T-helper 2 cell treated with Interferon-gamma antibody and Interleukin-4, amounts not matched to agents 100 ng/mL and 5 ng/mL, for 36 hours (primary cell): Measurements from ENCODE around the gene MATK. TPM values are rescaled to one million over a fixed set of nuclear protein-coding genes. Genes with fewer than 3 reads are reported as not detected.

Source experiments
- intact Hi-C: fragments of 100-400 bp; cut with micrococcal nuclease; formaldehyde crosslinking; loops from one replicate; pipeline ENCODE4 v1.15.1; 2023
- total RNA-seq: library from RNA; stranded (reverse); gene quantifications from 2 replicates; pipeline ENCODE4 v1.2.3, GENCODE V29; 2022

The MATK gene
- total RNA-seq, 1 donor from 2014 or later: 16.4 TPM

DNA sequence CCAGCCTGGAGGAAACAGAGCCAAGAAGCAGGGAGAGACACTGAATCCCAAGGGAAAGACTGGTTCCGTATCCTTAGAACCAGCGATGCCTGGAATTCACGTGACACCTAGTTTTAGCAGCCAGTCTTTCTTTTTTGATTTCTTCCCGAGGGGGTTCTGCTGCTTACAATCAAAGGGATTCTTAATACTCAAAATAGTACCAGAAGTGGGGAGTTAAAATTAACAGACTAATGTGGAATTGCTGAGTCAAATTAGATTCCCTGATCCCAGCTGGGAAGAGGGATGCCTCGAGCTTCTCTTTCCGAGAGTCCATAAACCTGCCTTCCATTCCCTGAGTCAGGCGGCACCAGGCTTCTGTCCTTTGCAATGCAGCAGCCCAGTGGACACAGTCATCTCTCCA lies 4.8 kb upstream of the MATK start:
- intact Hi-C loops: no loop called here

DNA sequence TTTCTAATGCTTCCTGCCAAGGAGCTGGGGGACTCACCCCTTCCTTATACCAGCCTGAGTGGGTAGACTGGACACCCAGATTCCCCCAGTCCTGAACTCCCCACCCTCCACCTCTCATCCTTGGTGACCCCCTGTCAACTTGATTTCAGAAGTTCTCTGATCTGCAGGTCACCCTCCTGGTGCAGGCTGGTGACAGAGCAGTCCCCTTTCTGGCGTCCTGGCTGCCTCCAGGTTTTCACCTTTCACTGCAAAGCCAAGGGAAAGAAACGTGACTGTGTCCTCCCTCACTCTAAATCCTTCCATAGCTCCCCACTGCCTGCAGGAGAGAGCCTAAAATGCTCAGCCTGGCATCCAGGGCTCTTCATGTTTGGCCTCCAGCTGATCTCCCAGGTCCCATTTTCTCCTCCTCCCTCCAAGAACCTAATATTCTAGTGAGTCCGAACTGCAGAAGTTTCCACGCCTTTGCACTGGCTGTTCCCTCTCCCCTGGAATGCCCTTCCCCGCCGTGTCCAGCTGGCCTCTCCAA lies 4.1 kb upstream of the MATK start:
- intact Hi-C loops: no loop called here

DNA sequence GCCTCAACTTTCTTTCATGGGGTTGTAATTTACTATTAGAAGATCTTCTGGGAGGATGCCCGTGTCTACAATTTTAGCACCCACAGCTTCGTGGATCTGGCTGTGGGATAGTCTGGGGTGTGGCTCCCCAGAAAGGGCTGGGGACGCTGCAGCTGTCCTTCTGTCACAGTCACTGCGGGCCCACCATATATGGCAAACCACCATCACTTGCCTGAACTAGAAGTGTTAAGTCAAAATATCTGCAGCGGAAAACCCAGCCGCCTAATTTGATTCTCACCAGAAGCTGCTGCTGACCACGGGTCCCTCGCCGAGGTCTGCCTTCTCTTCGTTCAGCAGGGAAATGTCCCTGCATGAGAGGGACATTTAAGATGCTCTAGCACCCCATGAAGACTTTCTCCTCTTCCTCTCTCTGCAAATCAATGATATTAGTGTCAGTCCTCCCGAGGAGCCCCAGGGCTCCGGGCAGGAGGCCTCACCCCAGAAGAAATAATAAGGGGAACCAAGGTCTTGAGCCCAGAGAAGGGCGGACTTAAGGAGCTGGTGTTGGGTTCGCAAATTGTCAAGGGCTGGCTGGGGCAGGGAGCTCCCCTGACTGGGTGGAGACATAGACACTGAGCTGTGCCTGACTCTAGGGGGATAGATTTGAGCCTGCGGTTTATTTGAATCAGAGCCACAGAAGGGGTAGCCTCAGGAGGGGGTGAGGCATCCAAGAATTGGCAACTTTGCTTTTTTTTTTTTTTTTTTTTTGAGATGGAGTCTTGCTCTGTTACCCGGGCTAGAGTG lies 3.0 kb upstream of the MATK start:
- intact Hi-C loops: no loop called here

DNA sequence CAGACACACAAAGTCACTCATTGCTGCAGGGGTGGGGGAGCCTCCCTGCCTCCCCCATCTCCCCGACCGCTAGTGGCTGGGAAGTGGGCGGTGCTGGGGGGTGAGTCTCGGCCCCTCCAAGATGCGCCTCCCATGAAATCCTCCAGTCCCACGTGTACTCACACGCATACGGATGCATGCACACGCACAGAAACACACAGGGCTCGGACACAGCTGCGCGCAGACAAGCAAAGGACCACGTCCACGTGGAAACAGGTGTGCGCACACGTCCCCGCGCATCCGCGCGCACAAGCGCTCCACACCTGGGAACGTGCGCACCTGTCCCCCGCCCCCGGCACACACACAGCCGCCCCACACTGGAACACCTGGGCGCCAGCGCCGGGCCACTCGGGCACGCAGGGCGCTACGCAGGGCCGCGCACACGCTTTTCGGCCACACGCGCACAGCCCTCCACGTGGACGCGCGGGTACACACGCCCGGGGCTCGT lies 687 bp downstream of the MATK start:
- intact Hi-C loops: no loop called here

DNA sequence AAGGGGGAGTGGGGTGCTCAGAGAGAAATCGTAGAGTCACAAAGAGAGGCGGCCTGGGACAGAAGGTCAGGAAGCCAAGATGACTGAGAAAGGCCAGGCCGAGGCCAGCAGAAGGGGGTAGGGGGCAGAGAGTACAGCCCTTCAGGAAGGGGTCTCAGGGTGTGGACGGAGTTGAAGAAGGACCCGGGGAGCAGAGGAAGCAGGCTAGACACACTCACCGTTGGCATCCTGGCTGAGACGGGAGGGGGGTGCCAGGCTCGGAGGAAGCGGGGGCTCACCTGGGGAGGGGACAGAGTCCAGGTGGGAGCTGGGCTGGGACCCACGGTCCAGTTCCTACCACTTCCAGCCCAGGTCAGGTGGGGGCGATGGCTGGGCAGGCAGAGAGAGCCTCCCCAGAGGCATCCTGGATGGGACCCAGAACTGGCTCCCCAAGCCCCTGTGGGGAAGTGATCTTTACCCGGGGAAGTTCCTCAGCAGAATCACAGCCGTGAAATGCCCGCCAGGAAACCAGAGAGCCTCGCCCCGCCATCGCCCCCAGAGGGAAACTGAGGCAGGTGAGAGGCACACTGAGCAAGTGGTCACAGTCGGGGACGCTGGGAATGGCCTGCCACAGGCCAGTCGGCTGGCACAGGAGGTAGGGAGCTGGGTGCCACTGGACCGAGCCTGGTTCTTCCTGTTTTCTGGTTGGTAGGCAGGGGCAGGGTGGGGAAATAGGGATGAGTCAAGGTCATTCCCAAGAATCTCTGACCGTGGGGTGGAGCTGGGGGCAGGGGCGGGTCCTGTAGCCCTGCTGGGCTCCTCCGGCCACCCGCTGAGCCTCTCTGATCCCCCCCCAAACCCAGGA lies 1.4 kb downstream of the MATK start:
- intact Hi-C loops: no loop called here

DNA sequence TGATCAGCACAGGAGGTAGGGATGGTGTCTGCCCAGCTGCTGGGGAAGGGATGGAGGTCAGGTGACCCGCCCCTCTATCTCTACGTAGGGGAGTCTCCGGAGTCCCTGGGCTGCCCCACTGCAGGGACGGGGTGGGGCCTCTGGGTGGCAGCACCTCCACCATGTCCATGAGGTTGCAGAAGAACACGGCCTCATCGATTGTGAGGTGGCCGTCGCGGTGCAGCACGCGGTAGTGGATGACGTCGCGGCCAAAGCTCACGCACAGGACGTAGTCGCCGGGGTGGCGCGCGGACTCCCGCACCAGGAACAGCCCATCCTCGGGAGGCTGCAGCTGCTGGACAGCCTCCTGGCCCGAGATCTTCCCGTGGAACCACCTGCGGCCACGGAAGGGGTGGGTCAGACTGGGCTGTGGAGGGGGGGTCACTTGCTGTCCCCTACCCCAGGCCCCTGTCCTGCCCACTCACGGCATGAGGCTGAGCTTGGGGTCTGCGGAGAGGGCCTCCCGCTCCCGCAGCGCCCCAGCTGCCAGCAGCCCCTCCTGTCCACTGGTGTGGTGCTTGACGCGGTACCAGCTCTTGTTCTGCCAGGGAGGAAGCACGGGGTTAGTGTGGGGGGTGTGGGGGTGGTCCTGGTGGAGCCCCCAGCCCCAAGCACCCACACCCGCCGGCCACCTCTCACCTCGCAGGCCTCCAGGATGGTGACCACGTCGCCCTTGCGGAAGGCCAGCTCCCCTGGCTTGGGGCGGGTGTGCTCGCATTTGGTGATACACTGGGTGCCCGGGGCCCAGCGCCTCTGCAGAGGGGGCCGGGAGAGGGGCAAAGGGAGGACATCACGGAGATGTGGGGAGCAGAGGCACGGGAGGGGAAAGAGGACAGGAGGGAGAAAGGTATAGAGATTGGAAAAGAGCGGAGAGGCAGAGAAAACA lies 2.3 kb downstream of the MATK start:
- intact Hi-C loops: loop anchor here (1.0 kb wide), 1 partner anchor 37 kb away; no protein-coding TSS in a partner anchor

DNA sequence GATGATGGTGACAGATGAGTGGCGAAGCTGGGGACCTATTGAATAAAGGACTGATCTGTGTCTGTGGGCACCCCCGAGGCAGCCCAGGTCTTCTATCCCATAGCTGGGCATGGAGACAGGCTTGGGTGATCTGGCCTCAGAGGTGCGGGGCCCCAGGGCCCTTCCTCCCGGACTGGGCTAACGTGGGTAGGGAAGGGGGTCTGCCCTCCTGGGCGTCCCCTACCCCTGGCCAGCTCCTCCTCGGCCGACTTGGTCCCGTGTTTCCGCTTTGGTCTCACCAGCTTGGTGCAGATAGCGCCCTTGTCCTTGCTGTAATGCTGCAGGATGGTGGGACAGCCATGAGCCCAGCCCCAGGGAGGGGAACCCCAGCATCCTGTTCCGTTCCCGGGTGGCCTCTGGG lies 3.3 kb downstream of the MATK start:
- intact Hi-C loops: loop anchor here (1.0 kb wide), 1 partner anchor 38 kb away; no protein-coding TSS in a partner anchor

DNA sequence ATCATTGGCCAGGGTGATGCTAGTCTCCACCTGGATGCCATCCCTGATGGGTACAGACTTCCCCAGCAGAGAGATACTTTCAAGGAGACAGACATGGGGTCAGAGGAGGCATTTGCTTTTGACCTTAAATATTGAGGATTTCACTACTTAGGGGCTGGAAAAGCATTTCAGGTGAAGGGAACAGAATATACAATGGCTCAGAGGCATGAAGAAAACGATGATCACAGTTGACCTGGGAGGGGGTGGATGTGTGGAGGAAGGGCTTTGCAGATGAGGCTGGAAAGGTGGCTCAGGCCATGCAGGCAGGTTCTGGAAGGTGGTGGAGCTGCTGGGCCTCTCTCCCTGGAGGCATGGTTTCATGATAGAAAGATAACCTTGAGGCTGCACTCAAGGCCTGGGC lies 3.9 kb downstream of the MATK start:
- intact Hi-C loops: no loop called here

DNA sequence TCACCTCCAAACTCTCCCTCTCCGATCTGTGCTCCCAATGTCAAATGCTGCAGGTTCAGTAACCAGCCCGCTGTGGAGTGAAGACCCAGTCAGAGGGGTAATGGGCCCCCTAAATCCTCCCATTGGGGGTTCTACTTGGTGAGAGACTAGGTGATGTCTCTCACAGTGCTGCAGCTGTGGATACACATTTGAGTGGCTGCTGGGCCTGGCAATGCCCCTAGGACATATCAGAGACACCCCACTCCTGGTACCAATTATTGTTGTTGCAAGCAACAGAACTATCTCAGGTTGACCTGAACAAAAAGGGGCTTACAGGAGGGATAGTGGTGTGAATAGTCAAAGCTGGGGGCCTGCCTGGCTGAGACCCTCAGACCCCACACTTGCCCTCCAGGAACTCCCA lies 4.6 kb downstream of the MATK start:
- intact Hi-C loops: no loop called here

DNA sequence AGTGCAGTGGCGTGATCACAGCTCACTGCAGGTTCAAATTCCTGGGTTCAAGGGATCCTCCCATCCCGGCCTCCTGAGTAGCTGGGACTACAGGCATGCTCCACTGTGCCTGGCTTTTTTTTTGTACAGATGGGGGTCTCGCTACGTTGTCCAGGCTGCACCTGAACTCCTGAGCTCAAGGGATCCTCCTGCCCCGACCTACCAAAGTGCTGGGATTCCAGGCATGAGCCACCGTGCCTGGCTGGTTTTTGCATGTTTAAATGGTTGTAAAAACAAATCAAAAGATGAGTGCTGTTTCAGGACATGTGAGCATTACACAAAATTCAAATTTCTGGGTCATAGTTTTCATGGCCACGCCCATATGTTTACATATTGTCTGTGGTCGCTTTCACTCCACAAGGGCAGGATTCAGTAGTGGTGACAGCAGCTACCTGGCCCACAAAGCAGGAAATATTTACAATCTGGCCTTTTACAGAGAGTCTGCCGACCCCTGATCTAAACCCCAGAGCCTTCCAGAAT lies 5.3 kb downstream of the MATK start:
- intact Hi-C loops: no loop called here

DNA sequence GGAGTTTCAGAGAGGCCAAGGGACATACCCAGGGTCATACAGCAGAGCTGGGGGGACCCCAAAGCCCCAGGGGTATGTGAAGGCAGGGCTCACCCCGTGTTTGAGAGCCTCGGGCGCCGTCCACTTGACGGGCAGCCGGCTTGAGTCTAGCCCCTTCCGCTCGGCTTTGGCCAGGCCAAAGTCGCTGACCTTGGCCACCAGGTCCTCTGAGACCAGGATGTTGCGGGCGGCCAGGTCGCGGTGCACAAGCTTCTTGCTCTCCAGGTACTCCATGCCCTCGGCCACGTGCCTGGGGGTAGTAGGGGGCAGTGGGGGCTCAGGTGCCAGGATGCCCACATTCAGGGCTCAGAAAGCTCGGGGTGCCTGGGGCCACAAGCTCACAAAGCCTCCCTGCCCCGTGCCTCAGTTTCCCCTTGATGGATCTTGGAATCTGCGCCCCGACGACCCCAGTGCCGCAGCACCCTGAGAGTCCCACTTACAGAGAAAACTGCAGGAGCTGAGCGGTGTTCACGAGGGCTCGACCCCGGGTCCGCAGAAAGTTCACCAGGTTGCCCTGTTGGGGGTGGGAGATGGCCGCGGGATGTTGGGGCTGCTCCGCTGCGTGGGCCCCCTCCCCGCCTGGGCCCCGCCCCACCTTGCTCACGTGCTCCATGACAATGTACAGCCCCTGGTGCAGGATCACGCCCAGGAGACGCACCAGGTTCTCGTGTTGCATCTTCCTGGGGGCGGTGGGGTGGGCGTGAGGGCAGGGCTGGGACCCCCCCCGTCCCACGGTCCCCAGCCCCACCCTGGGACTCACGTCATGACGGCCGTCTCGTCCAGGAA lies 7.1 kb downstream of the MATK start:
- intact Hi-C loops: no loop called here

DNA sequence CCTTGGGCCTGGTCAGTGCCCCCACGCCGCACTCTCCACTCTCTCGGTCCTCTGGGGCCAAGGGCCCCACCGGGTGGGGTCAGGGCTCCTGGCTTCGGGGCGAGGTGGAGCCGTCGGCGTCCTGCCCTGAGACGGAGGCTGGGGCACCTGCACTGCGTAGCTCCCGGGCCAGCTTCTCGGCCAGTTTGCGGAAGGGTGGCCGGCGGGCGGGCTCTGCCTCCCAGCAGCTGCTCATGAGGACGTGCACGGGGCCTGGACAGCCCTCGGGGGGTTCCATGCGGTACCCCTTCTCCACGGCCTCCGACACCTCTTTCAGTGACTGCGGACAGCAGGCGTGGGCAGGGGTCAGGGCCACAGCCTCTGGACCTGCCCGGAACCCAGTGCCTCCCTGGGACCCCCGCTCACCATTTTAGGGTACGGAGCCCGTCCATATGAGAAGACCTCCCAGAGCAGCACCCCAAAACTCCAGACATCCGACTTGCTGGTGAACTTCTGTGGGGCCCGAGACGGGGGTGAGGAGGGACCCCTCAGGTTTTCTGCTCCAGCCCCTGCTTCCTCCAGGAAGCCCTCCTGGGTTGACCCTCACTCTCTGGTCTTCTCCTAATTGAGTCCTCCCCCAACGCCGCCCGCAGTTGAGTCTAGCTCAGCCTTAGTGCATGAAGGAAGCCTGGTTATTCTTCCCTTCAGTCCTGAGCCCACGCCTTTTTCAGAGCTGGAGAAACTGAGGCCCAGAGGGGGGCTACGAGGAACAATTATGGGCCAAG lies 7.9 kb downstream of the MATK start:
- intact Hi-C loops: no loop called here

DNA sequence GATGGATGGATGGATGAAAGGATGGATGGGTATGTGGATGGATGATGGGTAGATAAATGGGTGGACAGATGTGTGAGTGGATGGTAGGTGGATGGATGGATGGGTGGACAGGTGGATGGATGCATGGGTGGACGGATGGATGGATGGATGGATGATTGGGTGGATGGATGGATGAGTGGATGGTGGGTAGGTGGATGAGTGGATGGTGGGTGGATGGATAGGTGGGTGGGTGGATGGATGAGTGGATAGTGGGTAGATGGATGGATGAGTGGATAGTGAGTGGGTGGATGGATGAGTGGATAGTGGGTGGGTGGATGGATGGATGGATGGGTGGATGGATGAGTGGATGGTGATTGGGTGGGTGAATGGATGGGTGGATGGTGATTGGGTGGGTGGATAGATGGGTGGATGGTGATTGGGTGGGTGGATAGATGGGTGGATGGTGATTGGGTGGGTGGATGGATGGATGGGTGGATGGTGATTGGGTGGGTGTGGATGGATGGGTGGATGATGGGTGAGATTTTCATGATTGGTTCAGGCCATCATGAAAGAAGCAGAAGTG lies 9.6 kb downstream of the MATK start:
- intact Hi-C loops: no loop called here

DNA sequence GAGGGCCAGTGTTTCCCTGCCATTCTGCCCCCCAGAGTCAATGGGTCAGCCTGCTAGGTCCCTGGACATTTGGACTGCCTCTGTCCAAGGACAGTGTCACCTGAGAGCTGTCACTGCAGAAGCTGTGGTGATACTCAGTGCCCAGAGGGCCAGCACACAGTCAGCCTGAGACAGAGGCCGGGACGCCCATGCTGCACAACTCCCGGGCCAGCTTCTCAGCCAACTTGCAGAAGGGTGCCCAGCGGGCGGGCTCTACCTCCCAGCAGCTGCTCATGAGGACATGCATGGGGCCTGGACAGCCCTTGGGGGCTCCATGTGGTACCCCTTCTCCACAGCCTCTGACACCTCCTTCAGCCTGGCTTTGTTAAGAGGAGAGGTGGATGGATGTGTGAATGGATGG lies 10.3 kb downstream of the MATK start:
- intact Hi-C loops: no loop called here

DNA sequence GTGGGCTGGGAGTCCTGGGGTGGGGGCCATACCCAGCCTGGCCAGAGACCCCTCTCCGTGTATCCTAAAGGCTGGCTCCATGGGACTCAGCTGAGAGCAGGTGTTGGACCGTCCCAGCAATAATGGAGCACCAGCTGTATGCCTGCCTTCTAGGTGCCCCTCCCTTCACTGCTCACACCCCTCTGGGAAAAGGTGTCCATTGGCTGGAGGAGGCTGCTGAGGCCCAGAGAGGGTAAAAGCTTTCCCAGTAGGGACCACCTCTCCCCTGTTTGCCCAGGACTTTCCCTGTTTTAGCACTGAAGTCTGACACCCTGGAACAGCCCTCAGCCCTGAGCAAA lies 10.8 kb downstream of the MATK start:
- intact Hi-C loops: no loop called here

DNA sequence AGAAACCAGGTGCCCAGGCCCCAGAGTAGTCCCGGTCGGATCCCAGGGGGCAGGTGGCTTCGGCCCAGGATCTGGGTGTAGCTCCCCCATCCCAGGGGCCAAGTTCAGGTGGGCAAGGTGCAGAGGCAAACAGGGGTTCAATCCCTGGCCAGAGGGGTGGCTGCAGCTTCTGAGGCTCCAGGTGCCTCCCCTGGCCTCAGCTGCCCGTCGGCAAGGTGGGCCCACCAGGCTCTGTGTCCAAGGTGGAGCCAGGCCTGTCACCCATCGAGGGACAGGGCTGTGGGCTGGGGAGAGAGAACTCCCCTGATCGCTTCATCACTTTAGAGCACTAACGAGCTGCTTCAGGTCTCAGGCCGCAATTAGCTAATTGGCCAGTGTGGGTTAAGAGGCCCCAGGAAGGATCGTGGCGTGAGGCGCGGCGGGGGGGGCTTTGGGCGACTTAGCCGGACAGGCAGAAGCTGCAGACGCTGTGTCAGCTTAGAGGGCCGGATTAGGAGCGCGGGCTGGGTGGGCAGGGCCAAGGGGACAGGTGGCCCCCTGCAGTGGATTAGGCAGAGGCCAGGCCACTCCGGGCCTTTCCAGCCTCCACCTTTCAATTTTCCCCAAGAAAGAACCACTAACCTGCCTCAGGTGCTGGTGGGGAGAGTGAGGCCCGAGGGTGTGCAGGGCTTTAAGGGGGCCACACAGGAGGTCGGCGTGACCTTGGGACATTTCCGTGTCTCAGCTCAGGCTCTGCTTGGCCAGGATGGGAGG lies 11.4 kb downstream of the MATK start:
- intact Hi-C loops: no loop called here

DNA sequence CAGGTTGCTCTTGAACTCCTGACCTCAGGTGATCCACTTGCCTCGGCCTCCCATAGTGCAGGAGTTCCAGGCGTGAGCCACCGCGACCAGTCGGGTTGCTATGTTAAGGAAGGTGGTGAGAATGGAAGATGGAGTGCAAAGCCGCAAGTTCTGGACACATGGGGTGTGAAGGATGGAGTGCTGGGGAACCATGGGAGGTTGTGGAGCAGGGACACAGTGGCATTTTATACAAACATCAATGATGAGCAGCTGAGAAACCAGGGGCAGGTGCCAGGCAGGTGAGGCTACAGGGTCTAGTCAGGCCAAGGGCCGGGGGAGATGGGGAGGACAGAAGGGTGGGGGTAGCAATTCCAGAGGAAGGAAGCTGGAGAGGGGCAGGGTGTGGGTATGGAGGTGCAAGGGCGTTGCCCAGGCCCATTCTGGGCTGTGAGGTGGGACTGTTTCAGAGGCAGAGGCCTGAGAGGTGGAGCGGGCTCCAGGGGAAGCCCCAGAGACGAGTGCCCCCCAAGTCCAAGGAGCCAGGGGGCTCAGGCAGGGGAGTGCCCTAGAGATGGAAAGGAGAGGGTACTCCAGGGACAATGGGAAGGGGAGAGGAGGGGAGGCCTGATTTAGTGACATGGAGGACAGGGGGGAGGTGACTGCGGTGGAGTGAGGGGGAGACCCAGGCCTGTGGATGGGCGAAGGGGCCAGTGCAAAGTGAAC lies 12.2 kb downstream of the MATK start:
- intact Hi-C loops: no loop called here
